Measurements from ENCODE around the gene GREB1.

The GREB1 gene

GRCh38 chr2:11537951-11538350 lies 4.1 kb downstream of the GREB1 start:
- TF ChIP-seq CTCF (conservative IDR thresholded peaks at IDR 0.05; ENCODE audit: low read depth, low read length) = no peak
- H3K4me3 ChIP-seq (ENCODE audit: low read depth, low read length) = no peak overlapping the region
- DNase-seq (ENCODE audit: low read depth) = no peak

GRCh38 chr2:11539317-11540147 lies 5.7 kb downstream of the GREB1 start:
- H3K4me3 ChIP-seq (ENCODE audit: low read depth, low read length) = no peak overlapping the region
- DNase-seq (ENCODE audit: low read depth) = peak; percentile 60
- TF ChIP-seq CTCF (conservative IDR thresholded peaks at IDR 0.05; ENCODE audit: low read depth, low read length) = no peak

GRCh38 chr2:11540148-11540995 lies 6.5 kb downstream of the GREB1 start:
- DNase-seq (ENCODE audit: low read depth) = no peak
- no peak for TF ChIP-seq CTCF (conservative IDR thresholded peaks at IDR 0.05; ENCODE audit: low read depth, low read length)
- H3K4me3 ChIP-seq (ENCODE audit: low read depth, low read length) = no peak overlapping the region

GRCh38 chr2:11540996-11541692 lies 7.3 kb downstream of the GREB1 start:
- TF ChIP-seq CTCF (conservative IDR thresholded peaks at IDR 0.05; ENCODE audit: low read depth, low read length) = no peak
- no peak for DNase-seq (ENCODE audit: low read depth)
- no peak overlapping the region for H3K4me3 ChIP-seq (ENCODE audit: low read depth, low read length)

GRCh38 chr2:11541693-11542274 lies 7.9 kb downstream of the GREB1 start:
- TF ChIP-seq CTCF (conservative IDR thresholded peaks at IDR 0.05; ENCODE audit: low read depth, low read length) = no peak
- no peak overlapping the region for H3K4me3 ChIP-seq (ENCODE audit: low read depth, low read length)
- no peak for DNase-seq (ENCODE audit: low read depth)

- no peak for TF ChIP-seq CTCF (conservative IDR thresholded peaks at IDR 0.05; ENCODE audit: low read depth, low read length)
- DNase-seq (ENCODE audit: low read depth) = no peak
- H3K4me3 ChIP-seq (ENCODE audit: low read depth, low read length) = no peak overlapping the region
These were observed 8.5 kb downstream of the GREB1 start for GRCh38 chr2:11542275-11542819.

Measured in choroid plexus epithelial cell (primary cell).